Bronchial epithelial cell (primary cell): Measurements from ENCODE around the gene TMEM18. TPM values are rescaled to one million over a fixed set of nuclear protein-coding genes. Genes with fewer than 3 reads are reported as not detected.
"Not testable (repeated sequence)": the region's sequence is repeated elsewhere in the genome, so short reads cannot be mapped to it uniquely, and the experiment has no call there.

Experiments used
- DNase-seq: peaks from one replicate; pipeline ENCODE4 v3.0.0-alpha.2; 2010; ENCODE audit warnings: low read depth
- FAIRE-seq: peaks from 2 replicates; lab custom pipeline; 2011; peaks lifted over from hg19 to GRCh38; lab: Jason Lieb, UNC
- H3K27me3 ChIP-seq: 2 replicates; pipeline ENCODE4 v1.5.1; 2011; ENCODE audit warnings: low read length; ENCODE audit not compliant: control insufficient read depth, insufficient read depth
- H3K36me3 ChIP-seq: 2 replicates; pipeline ENCODE4 v1.5.1; 2011; ENCODE audit warnings: low read length; ENCODE audit not compliant: control insufficient read depth, insufficient read depth
- H3K4me3 ChIP-seq: 2 replicates; pipeline ENCODE4 v1.5.1; 2011; ENCODE audit warnings: mild to moderate bottlenecking, low read depth, low read length, control low read depth
- total RNA-seq: library from RNA; depleted of rRNA; stranded (reverse); fragments of >200 nt; gene quantifications from 2 replicates; pipeline ENCODE4 v1.2.1, GENCODE V29; 2014
- TF ChIP-seq, protein P1 (sequence below): IDR thresholded peaks from 2 replicates; pipeline ENCODE4 v1.5.1; 2011; ENCODE audit warnings: mild to moderate bottlenecking, moderate library complexity, low read length, control low read depth, inconsistent platforms; ENCODE audit not compliant: insufficient read depth, severe bottlenecking

Gene TMEM18
- total RNA-seq, 1 donor from 2014 or later, result 30.5 TPM

DNA sequence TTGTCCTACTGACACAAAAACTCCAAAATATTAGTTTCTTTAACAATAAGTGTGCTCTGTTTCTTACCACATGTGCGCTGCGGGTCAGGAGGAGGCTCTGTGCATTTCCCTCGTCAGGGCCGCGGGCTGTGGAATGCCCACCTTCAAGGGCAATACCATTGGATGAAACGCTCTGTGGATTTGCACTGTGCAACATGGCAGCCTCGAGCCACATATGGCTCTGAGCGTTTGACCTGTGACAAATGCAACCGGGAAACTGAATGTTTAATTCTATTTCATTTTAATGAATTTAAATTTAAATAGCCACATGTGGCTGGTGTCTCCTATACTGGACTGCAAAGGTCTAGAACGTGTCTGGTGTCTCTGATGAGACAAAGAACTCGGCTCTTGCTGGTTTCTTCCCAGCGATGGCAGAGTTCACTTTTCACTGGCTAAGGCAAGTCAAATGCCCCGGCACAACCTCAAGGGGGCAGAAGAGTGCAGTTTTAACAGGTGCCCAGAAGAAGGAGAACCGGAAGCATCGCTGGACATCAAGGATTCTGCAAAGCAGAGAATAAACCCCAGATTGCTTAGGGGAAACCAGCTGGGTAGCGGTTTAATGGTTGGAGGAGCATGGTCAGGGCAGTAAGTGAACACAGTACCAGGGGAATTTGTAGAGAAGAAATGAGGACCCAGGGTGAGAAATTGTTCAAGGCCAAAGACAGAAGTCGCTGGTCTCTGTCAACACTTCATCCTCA is 37.0 kb upstream of the TMEM18 start:
- no peaks in the 10 kb centered on the region for H3K27me3 ChIP-seq
- no peak for FAIRE-seq
- TF ChIP-seq, protein P1, sequence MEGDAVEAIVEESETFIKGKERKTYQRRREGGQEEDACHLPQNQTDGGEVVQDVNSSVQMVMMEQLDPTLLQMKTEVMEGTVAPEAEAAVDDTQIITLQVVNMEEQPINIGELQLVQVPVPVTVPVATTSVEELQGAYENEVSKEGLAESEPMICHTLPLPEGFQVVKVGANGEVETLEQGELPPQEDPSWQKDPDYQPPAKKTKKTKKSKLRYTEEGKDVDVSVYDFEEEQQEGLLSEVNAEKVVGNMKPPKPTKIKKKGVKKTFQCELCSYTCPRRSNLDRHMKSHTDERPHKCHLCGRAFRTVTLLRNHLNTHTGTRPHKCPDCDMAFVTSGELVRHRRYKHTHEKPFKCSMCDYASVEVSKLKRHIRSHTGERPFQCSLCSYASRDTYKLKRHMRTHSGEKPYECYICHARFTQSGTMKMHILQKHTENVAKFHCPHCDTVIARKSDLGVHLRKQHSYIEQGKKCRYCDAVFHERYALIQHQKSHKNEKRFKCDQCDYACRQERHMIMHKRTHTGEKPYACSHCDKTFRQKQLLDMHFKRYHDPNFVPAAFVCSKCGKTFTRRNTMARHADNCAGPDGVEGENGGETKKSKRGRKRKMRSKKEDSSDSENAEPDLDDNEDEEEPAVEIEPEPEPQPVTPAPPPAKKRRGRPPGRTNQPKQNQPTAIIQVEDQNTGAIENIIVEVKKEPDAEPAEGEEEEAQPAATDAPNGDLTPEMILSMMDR, result peak; percentile 68
- H3K36me3 ChIP-seq, result no peaks in the 10 kb centered on the region
- H3K4me3 ChIP-seq, result no peak overlapping the region
- peak; percentile 37 for DNase-seq

DNA sequence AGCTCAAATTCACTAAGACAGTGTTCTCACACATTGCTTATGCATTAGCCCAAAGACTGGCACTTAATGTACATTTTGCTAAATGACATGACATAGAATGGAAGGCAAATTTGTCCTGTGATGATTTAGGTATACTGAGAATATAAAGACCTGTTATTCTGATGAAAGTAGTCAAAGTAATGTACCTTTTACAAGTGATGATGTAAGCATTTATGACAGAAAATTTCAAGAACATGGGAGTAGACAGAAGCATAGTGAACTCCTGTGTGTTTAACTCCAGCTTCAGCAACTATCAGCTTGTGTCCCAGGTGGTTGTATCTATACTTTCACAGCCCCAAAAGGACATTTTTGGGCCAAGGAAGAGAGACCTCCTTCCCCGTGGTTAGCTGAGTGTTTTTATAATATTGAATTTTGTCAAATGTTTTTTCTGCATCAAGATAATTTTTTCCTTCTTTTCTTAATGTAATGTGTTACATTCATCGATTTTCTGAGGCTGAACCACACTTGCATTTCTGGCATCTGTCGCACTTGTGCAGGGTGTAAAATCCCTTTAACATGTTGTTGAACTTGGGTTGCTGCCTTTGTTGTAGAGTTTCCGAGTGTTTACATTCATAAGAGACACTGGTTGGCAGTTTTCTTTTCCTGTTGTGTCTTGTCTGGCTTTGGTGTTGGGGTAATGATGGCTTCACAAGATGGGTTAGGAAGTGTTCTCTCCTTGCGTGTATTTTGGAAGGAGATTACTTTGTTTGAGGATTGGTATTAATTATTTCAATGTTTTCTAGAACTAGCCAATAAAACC is 33.9 kb upstream of the TMEM18 start:
- no peak overlapping the region for H3K4me3 ChIP-seq
- no peaks in the 10 kb centered on the region for H3K36me3 ChIP-seq
- FAIRE-seq (no peak), DNase-seq (no peak)
- H3K27me3 ChIP-seq, result no peaks in the 10 kb centered on the region
- TF ChIP-seq, protein P1, result no peak

DNA sequence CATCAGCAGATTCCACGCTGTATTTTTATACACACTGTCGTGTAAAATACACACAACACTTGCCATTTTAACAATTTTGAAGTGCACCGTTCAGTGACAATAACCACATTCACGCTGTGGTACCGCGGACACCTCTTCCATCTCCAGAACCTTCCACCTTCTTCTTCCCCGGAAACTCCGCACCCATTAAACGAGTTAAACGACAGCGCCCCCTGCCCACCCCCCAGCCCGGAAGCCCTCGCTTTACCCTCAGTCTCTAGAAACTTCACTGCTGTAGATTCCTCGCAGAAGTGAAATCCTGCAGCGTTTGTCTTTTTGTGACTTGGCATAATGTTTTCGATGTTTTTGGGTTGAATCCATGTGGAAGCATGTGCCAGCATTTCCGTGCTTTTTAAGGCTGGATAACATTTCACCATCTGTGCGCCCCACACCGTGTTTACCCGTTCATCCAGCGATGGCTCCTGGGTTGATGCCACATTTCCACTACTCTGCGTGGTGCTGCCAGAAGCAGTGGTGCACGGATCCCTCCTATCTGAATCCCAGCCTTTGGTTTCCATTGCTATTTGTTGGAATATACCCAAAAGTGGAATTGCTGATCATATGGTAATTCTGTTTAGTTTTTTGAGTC is 32.0 kb upstream of the TMEM18 start:
- FAIRE-seq, result no peak
- Histone ChIP-seq H3K27me3 (no peaks in the 10 kb centered on the region), H3K4me3 (no peak overlapping the region), H3K36me3 (no peaks in the 10 kb centered on the region)
- TF ChIP-seq, protein P1, result no peak
- DNase-seq, result no peak

DNA sequence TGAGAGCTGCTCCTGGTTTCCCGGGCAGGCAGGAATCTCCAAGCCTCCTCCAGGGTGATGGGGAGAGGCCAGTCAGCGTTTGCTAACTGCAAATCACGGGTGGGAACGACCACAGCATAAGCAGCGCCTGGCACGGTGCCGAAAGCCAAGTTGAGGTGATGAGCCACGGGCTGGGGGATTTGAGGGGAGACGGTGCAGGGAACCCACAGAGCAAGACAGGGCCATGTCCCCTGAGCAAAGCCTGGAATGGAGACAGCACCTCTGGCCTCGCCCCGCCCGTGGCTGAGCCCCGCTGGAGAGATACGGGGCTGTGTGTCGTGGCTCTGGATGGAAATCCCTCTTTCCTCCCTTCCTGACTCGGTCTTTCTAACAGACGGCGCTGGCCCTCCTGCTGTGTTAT is 31.5 kb upstream of the TMEM18 start:
- TF ChIP-seq, protein P1, result no peak
- no peak overlapping the region for H3K4me3 ChIP-seq
- FAIRE-seq (no peak), DNase-seq (no peak)
- H3K36me3 ChIP-seq, result no peaks in the 10 kb centered on the region
- no peaks in the 10 kb centered on the region for H3K27me3 ChIP-seq

DNA sequence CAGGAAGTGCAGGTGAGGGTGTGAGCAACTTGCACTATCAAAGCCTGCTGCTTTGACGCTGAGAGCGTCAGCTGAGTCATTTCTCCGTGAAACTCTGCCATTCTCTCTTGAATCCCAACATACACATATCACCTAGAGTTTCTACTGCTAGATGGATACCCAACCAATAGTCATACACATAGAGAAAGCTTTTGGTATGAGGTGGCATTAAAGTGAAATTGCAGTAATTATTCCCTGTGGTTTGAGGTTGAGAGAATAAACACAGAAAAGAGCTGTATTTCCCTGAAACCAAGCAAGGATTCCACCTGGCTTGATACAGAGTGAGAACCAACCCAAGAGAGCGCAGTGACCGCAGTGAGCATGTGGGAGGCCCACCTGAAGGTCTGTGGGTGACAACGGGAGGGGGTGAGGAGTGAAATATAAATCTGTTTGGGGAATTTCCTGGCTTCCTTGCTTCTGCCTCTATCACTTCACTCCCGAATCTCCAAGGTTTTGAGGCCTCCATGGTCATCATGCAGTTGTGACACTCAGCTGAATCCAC is 28.8 kb upstream of the TMEM18 start:
- H3K4me3 ChIP-seq, result no peak overlapping the region
- no peak for FAIRE-seq
- no peaks in the 10 kb centered on the region for H3K27me3 ChIP-seq
- no peaks in the 10 kb centered on the region for H3K36me3 ChIP-seq
- peak; percentile 1 for DNase-seq
- TF ChIP-seq, protein P1, result no peak

DNA sequence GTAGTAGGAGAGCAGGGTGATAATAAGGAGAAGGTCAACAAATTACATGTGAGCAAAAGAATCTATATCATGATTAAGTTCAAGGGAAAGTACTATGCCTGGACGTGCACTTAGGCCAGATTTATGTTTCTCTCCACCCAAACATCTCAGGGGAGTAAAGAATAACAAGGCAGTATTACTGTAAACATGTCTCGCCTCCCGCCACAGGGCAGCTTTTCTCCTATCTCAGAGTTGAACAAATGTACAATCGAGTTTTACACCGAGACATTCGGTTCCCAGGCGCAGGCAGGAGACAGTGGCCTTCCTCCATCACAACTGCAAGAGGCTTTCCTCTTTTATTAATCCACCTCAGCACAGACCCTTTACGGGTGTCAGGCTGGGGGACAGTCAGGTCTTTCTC is 25.6 kb upstream of the TMEM18 start:
- H3K4me3 ChIP-seq, FAIRE-seq, DNase-seq: not testable (repeated sequence)

More for the DNA sequence above, 25.6 kb upstream of the TMEM18 start:
- H3K36me3 ChIP-seq, H3K27me3 ChIP-seq: not testable (repeated sequence)
